ENCODE results near the gene WDR5B.

The WDR5B gene

DNA sequence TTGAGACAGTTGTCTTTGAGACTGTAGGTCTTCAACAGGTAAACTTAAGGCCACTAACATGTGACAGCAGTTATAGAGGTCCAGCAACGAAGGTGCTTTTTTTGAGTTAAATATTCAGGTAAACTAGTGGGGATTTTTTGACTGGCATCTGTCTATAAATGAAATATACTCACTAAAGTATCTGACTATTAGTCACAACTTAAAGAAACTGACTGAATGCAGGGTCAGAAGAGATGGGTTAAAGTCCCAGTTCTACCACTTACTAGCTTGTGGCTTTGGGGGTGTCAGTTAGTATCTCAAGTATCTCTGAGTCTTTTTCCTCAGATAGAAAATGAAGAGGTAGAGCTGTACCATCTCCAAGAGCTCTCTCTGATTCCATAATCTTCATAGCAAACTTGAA is 50.8 kb downstream of the WDR5B start:
- Mint-ChIP-seq H3K27me3 (no peaks in the 10 kb centered on the region), H3K9me3 (ENCODE audit: low read depth) (no peaks in the 10 kb centered on the region), H3K36me3 (peaks cover 5% of the 10 kb centered on the region), H3K4me1 (ENCODE audit: low read depth) (no peaks in the 10 kb centered on the region), H3K27ac (peak overlapping the region; percentile 46), H3K4me3 (no peak overlapping the region)

GRCh38 chr3:122364490-122364889 is 51.4 kb downstream of the WDR5B start:
- Mint-ChIP-seq H3K4me1 (ENCODE audit: low read depth) (no peaks in the 10 kb centered on the region), H3K36me3 (peaks cover 5% of the 10 kb centered on the region), H3K4me3 (no peak overlapping the region), H3K9me3 (ENCODE audit: low read depth) (no peaks in the 10 kb centered on the region), H3K27ac (peak overlapping the region; percentile 46), H3K27me3 (no peaks in the 10 kb centered on the region)

All from activated naive CD8-positive, alpha-beta T cell (primary cell).